ENCODE data around the gene CLDND1. TPM values are rescaled to one million over a fixed set of nuclear protein-coding genes. Genes with fewer than 3 reads are reported as not detected.

CLDND1 gene
- total RNA-seq, 1 experiment from 2014 or later, result 472 TPM

DNA sequence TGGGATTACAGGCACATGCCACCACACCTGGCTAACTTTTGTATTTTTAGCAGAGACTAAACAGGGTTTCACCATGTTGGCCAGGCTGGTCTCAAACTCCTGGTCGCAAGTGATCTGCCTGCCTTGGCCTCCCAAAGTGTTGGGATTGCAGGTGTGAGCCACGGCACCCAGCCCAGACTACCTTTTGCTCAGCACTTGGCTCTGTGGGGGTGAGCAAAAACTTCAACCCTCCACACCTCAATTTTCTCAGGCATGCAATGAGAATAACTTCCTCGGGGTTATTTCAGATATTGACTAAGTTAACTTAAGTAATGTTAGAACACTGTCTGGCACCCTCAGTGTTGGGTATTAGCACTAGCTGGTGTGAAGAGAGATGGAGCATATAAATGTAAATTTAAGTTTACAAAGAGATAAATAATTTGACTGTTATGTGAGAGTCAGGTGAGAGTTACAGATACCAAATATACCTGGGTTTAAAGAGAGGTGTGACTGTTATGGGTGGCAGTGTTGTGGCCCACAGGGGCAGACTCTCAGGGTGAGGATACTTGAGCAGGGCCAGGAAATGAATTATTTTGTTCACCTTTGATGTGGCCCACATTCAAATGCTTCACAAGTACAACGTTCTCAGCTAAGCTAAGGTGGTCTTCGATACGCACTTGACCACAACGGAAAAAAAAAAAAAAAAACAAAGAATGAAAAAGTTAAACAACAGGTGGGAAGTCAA is 41.7 kb upstream of the CLDND1 start:
- intact Hi-C loops (cut with micrococcal nuclease), result no loop called here
- TSS peak; percentile 34 for BruUV-seq (replicated peaks)
- peaks cover 59 to 77% of the 10 kb centered on the region in 2 experiments for H3K4me1 ChIP-seq (ENCODE audit: control insufficient read depth in 1 of 2, insufficient read depth in 2 of 2, low read length in 2 of 2)
- no peaks in the 10 kb centered on the region; the same call in none of the 2 replicates for H3K79me2 ChIP-seq (ENCODE audit: insufficient read depth, low read length)
- ChIA-PET RAD21 (ENCODE audit: low non-redundant PET in 1 of 2, low total read pairs in 2 of 2, uncharacterized antibody in 2 of 2, unreplicated experiment in 2 of 2) (no interaction called here), POLR2A (interaction anchor here (0.9 to 2.5 kb wide), 13 partner anchors 8 to 81 kb away, joined by 3 to 12 read pairs (median 4); partner anchors contain the start of genes CLDND1 and CPOX), CTCF (interaction anchor here (1.4 kb wide), 1 partner anchor 10 kb away, joined by 4 read pairs; no protein-coding TSS in a partner anchor)
- H2AFZ ChIP-seq (ENCODE audit: low read depth, low read length, poor library complexity, severe bottlenecking), result no peak overlapping the region
- ATAC-seq (peak; percentile 56), DNase-seq (ENCODE audit: low read depth, low spot score) (no peak)
- H3K9ac ChIP-seq (ENCODE audit: low read length), result peak overlapping the region; percentile 59
- H3K27me3 ChIP-seq (ENCODE audit: insufficient read depth, low read length), result no peaks in the 10 kb centered on the region
- H3K4me2 ChIP-seq (ENCODE audit: low read length), result peak overlapping the region; percentile 38
- H3K4me3 ChIP-seq (replicated peaks in 1 of 2; ENCODE audit: low read depth in 1 of 2, low read length in 2 of 2), result no peak overlapping the region
- no peaks in the 10 kb centered on the region for H4K20me1 ChIP-seq (ENCODE audit: insufficient read depth)
- TF ChIP-seq SP1 (IDR thresholded peaks at IDR 0.05; ENCODE audit: low read depth) (0 out of 2 replicates have a peak, but pooled peaks have one; percentile 25), RAD21 (IDR thresholded peaks at IDR 0.05; ENCODE audit: low read depth) (0 out of 2 replicates have a peak, but pooled peaks have one; percentile 2), POLR2A (IDR thresholded peaks at IDR 0.05; ENCODE audit: borderline replicate concordance, extremely low read depth, insufficient read depth, insufficient read length) (no peak), CBX3 (IDR thresholded peaks at IDR 0.05; ENCODE audit: low read depth) (0 out of 2 replicates have a peak, but pooled peaks have one; percentile 11), ZFX (IDR thresholded peaks at IDR 0.05) (no peak), ZNF274 (IDR thresholded peaks at IDR 0.05; ENCODE audit: low read depth, low read length) (no peak), REST (IDR thresholded peaks at IDR 0.05; ENCODE audit: low read depth) (no peak), JUND (IDR thresholded peaks at IDR 0.05) (0 out of 2 replicates have a peak, but pooled peaks have one; percentile 28)
- H3K9me3 ChIP-seq (ENCODE audit: control insufficient read depth in 1 of 2, insufficient read depth in 1 of 2, low read depth in 1 of 2, low read length in 2 of 2), result no peaks in the 10 kb centered on the region
- H3K27ac ChIP-seq (ENCODE audit: low read depth, low read length), result peak overlapping the region; percentile 83
- no peaks in the 10 kb centered on the region for H3K9me2 ChIP-seq (ENCODE audit: insufficient read depth)
- no peaks in the 10 kb centered on the region for H3K36me3 ChIP-seq (ENCODE audit: control insufficient read depth in 1 of 2, insufficient read depth in 2 of 2, low read length in 2 of 2)
